GM12872 (cell line): ENCODE data around the gene KAT2B.

ENCODE experiments used
- TF ChIP-seq, protein P1 (sequence below): IDR thresholded peaks from 3 replicates; pipeline ENCODE4 v1.5.1; 2011; ENCODE audit warnings: low read depth, mild to moderate bottlenecking, low read length, moderate library complexity; ENCODE audit not compliant: insufficient read depth

KAT2B gene

DNA sequence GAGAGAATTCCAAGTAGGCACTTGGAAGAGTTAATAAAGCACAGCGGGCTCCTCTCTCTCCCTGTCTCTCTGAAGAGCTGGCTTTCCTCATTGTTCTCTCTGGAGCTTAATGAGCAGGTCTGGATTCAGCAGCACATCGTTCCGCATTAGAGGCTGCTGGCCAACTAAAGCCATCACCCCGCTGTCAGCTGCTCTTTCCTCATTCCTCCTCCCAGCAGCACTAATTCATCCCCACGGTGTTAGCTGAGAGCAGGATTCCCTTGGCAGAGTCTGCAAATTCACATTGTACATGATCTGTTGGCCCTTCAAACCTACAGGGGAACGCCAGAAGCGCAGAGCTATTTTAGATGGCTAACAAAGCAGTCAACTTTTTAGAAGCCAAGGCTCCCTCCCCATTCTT lies 101.6 kb downstream of the KAT2B start:
- TF ChIP-seq, protein P1, sequence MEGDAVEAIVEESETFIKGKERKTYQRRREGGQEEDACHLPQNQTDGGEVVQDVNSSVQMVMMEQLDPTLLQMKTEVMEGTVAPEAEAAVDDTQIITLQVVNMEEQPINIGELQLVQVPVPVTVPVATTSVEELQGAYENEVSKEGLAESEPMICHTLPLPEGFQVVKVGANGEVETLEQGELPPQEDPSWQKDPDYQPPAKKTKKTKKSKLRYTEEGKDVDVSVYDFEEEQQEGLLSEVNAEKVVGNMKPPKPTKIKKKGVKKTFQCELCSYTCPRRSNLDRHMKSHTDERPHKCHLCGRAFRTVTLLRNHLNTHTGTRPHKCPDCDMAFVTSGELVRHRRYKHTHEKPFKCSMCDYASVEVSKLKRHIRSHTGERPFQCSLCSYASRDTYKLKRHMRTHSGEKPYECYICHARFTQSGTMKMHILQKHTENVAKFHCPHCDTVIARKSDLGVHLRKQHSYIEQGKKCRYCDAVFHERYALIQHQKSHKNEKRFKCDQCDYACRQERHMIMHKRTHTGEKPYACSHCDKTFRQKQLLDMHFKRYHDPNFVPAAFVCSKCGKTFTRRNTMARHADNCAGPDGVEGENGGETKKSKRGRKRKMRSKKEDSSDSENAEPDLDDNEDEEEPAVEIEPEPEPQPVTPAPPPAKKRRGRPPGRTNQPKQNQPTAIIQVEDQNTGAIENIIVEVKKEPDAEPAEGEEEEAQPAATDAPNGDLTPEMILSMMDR, result no peak

GRCh38 chr3:20142517-20142916 lies 102.3 kb downstream of the KAT2B start:
- TF ChIP-seq, protein P1, result no peak

DNA sequence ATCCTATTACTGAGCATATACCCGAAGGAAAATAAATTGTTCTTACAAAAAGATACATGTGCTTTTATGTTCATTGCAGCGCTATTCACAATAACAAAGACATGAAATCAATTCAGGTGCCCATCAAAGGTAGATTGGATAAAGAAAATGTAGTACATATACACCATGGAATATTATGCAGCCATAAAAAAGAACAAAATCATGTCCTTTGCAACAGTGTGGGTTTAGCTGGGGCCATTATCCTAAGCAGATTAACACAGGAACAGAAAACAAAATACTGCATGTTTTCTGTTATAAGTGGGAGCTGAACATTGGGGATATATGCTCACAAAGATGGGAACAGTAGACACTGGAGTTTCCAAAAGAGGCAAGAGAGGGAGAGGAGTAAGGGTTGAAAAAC lies 103.3 kb downstream of the KAT2B start:
- TF ChIP-seq, protein P1, result no peak

DNA sequence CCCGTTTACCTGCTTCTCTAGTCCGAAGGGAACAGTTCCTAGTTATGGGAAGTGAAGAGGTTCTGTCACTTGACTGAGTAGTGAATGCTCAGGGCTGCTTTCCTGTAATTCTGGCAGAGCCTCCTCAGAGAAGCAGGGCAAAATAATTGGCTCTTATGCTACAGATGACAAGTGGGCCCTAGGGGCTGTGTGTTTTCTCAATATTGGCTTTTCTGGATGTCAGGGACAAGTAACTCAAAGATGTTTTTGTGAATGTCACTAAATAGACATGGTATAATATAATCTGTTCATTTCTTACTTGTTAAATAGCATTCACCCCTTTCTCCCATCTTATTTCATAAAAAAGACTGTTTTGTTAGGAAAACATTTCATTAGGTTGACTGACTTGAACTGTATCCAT lies 105.6 kb downstream of the KAT2B start:
- TF ChIP-seq, protein P1, result no peak

DNA sequence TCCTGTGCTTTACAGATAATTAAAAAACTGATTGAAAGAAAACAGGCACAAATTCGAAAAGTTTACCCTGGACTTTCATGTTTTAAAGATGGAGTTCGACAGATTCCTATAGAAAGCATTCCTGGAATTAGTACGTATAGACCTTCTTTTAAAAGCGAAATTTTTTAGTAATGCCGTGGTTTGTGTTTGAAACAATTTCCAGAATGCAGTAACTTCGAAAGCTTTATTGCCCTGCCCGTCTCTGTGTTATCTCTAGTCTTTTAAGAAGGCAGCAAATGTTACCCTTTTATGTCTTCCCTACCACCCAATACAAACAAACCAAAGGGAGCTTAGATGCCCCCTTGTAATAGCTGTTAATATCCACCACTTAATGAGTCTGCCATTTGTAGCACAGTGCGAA lies 106.1 kb downstream of the KAT2B start:
- TF ChIP-seq, protein P1, result no peak

DNA sequence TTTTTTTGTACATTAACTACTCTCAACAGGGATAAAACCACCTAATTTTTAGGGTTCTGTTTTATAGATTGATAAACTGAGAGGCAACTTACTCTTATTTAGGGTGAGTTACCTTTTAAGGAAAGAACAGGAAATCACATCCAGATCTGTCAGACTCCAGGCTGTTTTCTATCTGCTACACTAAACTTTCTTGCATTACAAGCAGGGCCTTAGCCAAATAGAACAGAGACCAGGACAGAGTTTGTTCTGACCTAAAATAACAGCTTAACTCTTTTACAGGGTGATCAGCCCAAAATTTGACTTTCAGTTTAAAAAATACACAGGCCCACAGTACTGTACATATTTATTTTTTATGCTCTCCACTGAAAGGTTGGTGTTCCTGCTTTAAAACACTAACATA lies 107.1 kb downstream of the KAT2B start:
- TF ChIP-seq, protein P1, result no peak

DNA sequence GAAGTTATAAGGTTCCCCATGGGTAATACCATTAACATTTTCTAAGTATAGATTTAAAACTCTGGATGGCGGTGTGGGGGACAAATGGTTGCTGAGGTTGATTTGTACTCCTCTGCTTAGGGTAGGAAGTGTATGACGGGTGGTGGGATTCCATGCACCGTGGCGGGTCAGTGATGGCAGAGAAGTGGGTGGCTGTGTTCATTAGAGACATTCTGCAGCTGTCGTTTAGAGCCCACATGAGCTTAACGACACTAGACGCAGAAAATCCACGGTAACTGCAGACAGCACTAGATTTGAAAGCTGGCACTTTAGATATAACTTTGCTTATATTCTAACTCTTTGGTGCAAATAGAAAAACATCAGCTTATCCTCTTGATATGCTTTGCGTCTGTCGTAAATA lies 108.2 kb downstream of the KAT2B start:
- TF ChIP-seq, protein P1, result no peak

DNA sequence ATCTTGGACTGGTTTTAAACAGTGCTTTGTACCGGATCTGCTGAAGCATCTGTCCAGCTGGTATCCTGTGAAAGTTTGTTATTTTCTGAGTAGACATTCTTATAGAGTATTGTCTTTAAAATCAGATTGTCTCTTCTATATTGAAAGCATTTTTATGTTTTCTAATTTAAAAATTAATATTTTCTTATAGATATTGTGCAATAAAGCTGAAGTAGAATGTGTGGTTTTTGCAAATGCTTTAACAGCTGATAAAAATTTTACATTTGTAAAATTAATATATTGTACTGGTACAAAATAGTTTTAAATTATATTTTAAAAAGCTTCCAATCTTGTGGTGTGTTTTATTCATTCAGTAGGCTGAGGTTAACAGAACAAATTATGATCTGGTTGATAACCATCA lies 113.8 kb downstream of the KAT2B start:
- TF ChIP-seq, protein P1, result no peak
